Measurements from ENCODE around the gene FSTL5. TPM values are rescaled to one million over a fixed set of nuclear protein-coding genes. Genes with fewer than 3 reads are reported as not detected.

Gene FSTL5
- total RNA-seq, 4 donors from 2014 or later, result not detected

- Histone ChIP-seq H3K9me3 (no peaks in the 10 kb centered on the region), H3K4me1 (no peaks in the 10 kb centered on the region), H3K4me3 (no peak overlapping the region), H3K36me3 (no peaks in the 10 kb centered on the region), H3K27me3 (no peaks in the 10 kb centered on the region), H3K27ac (no peak overlapping the region)
- intact Hi-C loops (cut with DNase I), result no loop called here
- 70 to 75% methylated on average over 1 of the region's 1 CpG for whole genome bisulfite sequencing, 2 donors
- TF ChIP-seq, protein P1, sequence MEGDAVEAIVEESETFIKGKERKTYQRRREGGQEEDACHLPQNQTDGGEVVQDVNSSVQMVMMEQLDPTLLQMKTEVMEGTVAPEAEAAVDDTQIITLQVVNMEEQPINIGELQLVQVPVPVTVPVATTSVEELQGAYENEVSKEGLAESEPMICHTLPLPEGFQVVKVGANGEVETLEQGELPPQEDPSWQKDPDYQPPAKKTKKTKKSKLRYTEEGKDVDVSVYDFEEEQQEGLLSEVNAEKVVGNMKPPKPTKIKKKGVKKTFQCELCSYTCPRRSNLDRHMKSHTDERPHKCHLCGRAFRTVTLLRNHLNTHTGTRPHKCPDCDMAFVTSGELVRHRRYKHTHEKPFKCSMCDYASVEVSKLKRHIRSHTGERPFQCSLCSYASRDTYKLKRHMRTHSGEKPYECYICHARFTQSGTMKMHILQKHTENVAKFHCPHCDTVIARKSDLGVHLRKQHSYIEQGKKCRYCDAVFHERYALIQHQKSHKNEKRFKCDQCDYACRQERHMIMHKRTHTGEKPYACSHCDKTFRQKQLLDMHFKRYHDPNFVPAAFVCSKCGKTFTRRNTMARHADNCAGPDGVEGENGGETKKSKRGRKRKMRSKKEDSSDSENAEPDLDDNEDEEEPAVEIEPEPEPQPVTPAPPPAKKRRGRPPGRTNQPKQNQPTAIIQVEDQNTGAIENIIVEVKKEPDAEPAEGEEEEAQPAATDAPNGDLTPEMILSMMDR (IDR thresholded peaks at IDR 0.05), result no peak
- TF ChIP-seq POLR2A (IDR thresholded peaks at IDR 0.05), result no peak
- no peak for DNase-seq
Measured at GRCh38 chr4:161936625-161937550, 226.9 kb downstream of the FSTL5 start.

DNA sequence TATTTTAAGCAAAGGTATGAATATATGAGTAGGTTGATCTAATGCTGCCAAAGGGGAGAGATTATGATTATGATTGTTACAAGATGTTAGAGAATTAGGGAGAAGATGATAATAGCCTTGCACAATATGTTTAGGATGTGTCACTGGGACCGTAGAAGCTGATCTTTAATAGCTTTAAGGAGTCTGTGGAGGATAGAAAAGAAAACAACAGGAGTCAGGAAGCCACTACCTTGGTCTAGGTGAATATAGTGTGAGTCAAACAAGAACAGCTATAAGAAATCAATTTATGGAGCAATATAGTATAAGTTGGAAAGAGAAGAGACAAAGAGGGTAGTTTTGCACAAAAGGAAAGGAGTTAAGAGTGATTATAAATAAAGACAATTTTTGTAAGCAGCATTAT, 232.7 kb downstream of the FSTL5 start:
- 47 to 65% methylated on average over 1 of the region's 1 CpG for WGBS, 2 donors
- DNase-seq, result no peak
- Histone ChIP-seq H3K27ac (no peak overlapping the region), H3K27me3 (no peaks in the 10 kb centered on the region), H3K4me1 (no peaks in the 10 kb centered on the region), H3K9me3 (no peaks in the 10 kb centered on the region), H3K4me3 (no peak overlapping the region), H3K36me3 (no peaks in the 10 kb centered on the region)
- TF ChIP-seq, protein P1 (IDR thresholded peaks at IDR 0.05), result no peak
- no peak for TF ChIP-seq POLR2A (IDR thresholded peaks at IDR 0.05)
- intact Hi-C loops (cut with DNase I), result no loop called here

DNA sequence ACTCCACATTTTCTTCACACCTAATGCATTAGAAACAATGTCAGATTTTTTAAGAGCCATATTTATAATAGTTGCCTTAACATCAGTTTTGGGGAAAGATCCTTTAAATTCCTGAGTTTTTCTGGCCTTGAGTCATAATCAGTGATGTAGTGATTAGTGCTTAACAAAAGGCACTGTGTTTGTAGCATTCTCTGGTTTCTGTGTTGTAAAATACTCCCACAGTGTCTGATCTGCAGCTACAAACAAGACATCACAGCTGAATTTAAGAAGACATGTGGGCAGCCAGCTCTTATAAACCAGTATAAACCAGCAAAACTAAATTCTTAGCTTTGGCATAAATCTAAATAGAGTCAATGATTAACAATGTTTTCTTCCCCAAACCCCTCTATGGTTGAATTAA, 233.8 kb downstream of the FSTL5 start:
- no peaks in the 10 kb centered on the region for H3K4me1 ChIP-seq
- H3K9me3 ChIP-seq, result no peaks in the 10 kb centered on the region
- TF ChIP-seq, protein P1 (IDR thresholded peaks at IDR 0.05), result no peak
- no peak for TF ChIP-seq POLR2A (IDR thresholded peaks at IDR 0.05)
- no peaks in the 10 kb centered on the region for H3K27me3 ChIP-seq
- H3K27ac ChIP-seq, result no peak overlapping the region
- no peak overlapping the region for H3K4me3 ChIP-seq
- intact Hi-C loops (cut with DNase I), result no loop called here
- H3K36me3 ChIP-seq, result no peaks in the 10 kb centered on the region
- no peak for DNase-seq

DNA sequence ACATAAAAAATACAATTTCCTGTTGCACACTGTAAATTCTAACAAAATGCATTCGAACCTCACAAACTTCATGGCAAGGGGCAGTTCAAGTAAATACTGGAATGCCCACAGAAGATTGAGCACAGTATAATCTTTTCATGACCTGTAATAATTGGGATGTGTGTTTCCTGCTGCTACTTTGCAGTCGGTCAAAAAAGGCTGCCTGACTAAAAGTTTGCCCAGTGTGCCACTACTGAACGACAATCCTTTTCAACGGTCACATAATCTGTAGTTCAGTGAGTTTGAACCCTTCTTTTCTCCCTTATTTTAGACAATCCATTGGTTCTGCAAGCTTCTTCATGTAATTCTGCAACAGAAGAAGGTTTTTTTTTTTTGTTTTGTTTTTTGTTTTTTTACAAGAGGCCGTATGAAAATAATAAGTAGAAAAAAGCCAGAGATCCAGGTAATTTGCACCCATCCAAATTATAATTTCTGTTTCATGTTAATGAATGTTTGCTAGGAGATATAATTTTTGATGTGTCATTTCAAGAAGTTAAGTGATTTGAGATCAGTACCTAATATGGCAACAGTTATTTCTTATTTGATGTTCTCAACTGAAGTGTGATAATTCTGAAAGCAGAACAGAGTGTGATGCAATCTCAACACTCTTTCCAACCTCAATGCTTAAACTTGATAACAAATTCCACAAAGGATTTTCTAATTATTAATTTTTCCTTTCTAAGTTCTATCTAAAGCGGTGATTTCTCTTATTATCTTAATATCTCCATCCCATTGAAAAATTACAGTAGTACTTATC, 237.6 kb downstream of the FSTL5 start:
- DNase-seq, result no peak
- H3K4me3 ChIP-seq, result no peak overlapping the region
- H3K4me1 ChIP-seq, result no peaks in the 10 kb centered on the region
- WGBS, 2 donors, result 73 to 77% methylated on average over 6 of the region's 6 CpGs
- no peaks in the 10 kb centered on the region for H3K27me3 ChIP-seq
- no peaks in the 10 kb centered on the region for H3K9me3 ChIP-seq
- TF ChIP-seq POLR2A (IDR thresholded peaks at IDR 0.05), result no peak
- intact Hi-C loops (cut with DNase I), result no loop called here
- no peak overlapping the region for H3K27ac ChIP-seq
- H3K36me3 ChIP-seq, result no peaks in the 10 kb centered on the region

DNA sequence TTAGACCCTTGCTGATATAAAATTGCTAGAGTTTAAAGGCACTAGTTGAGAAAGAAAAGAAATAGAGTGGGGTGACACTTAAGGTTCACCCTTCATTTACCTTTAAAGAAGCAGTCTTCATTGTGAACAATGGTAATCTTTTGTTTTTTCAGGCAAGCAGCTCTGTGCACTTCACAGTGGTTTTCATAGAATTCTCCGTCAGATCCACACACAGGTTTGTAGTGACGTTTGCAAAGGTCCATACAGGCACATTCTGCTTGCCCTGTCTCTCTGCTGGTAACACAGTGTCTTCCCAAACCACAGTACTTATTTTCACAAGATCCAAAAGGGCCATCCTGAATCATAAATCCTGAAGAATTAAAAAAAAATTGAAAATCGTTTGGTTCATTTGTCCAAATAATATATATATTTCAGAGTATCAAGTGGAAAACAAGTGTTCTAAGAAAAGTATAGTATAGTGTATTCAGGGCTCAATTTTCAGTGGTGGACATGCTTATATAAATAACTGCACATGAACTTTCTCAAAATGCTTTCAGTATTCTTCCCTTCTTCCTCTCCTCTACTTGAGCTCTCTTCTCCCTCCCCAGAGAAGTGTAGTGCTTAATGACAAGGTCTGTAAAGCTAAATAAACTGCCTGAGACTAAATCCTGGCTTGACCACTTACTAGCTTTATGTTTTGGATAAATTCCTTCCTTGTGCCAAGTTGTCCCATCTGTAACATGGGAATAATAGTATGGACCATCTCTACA, 243.3 kb downstream of the FSTL5 start:
- 33 to 57% methylated on average over 3 of the region's 3 CpGs for WGBS, 2 donors
- no peaks in the 10 kb centered on the region for H3K4me1 ChIP-seq
- no peak overlapping the region for H3K4me3 ChIP-seq
- DNase-seq, result no peak
- intact Hi-C loops (cut with DNase I), result no loop called here
- no peak for TF ChIP-seq POLR2A (IDR thresholded peaks at IDR 0.05)
- TF ChIP-seq, protein P1 (IDR thresholded peaks at IDR 0.05), result no peak
- H3K27ac ChIP-seq, result no peak overlapping the region
- no peaks in the 10 kb centered on the region for H3K9me3 ChIP-seq
- no peaks in the 10 kb centered on the region for H3K36me3 ChIP-seq
- no peaks in the 10 kb centered on the region for H3K27me3 ChIP-seq

Measured in esophagus squamous epithelium (tissue), 5 donors.